Kidney (tissue), 14 donors: ENCODE data around the gene ADGRV1. TPM values are rescaled to one million over a fixed set of nuclear protein-coding genes. Genes with fewer than 3 reads are reported as not detected.

ENCODE experiments used
- DNase-seq, 5 donors: peaks; one replicate each; pipeline ENCODE4 v3.0.0-alpha.2; 2013 to 2020
- FAIRE-seq: peaks from 2 replicates; lab custom pipeline; 2012; peaks lifted over from hg19 to GRCh38; lab: Jason Lieb, UNC
- H3K27ac ChIP-seq, 2 donors: one replicate each; pipeline ENCODE4 v1.7.0; 2013; ENCODE audit warnings: low read depth in 2 of 2, low read length in 2 of 2, inconsistent platforms in 1 of 2
- H3K27me3 ChIP-seq: one replicate; pipeline ENCODE4 v1.7.1; 2013; ENCODE audit warnings: low read length, inconsistent platforms; ENCODE audit not compliant: control insufficient read depth, insufficient read depth
- H3K36me3 ChIP-seq, 3 donors: one replicate each; pipeline versions ENCODE4 v1.7.0 to v1.7.1; 2013; ENCODE audit warnings: low read length in 3 of 3, control low read depth in 1 of 3, inconsistent platforms in 1 of 3; ENCODE audit not compliant: insufficient read depth in 3 of 3, control insufficient read depth in 2 of 3
- H3K4me1 ChIP-seq, 3 donors: one replicate each; pipeline versions ENCODE4 v1.7.0 to v1.7.1; 2013; ENCODE audit warnings: low read length in 3 of 3, inconsistent platforms in 1 of 3, low read depth in 1 of 3; ENCODE audit not compliant: control insufficient read depth in 2 of 3, insufficient read depth in 2 of 3
- H3K4me3 ChIP-seq, 3 donors: one replicate each; pipeline versions ENCODE4 v1.7.0 to v1.8.1; 2013; ENCODE audit warnings: low read length in 3 of 3, control low read depth in 1 of 3, inconsistent platforms in 1 of 3
- H3K9ac ChIP-seq, 3 donors: one replicate each; pipeline versions ENCODE4 v1.7.0 to v1.7.1; 2013; ENCODE audit warnings: low read length in 3 of 3, control low read depth in 1 of 3, inconsistent platforms in 1 of 3
- H3K9me3 ChIP-seq, 3 donors: one replicate each; pipeline versions ENCODE4 v1.7.0 to v1.7.1; 2013; ENCODE audit warnings: low read length in 3 of 3, control low read depth in 1 of 3, inconsistent platforms in 1 of 3; ENCODE audit not compliant: control insufficient read depth in 2 of 3, insufficient read depth in 1 of 3
- intact Hi-C: fragments of 100-400 bp; cut with DNase I; formaldehyde crosslinking; loops from one replicate; pipeline ENCODE4 v1.11.1; 2022
- polyA plus RNA-seq: library from polyadenylated mRNA; stranded (reverse); fragments of 350-450 nt; fragmentation: Illumina TruSeq; extraction: RNeasy Lipid Tissue Mini Kit (QIAGEN cat#74804); gene quantifications from one replicate; pipeline ENCODE4 v1.2.3, GENCODE V29; 2014; ENCODE audit warnings: low read depth, low replicate concordance; ENCODE audit not compliant: insufficient read depth
- total RNA-seq: library from RNA; stranded (reverse); fragmentation: NEBNext Ultra II Directional; extraction: Animal tissue kit (Norgen Biotek cat#: 25700); gene quantifications from one replicate; pipeline ENCODE4 v1.2.1, GENCODE V29; 2021
- TF ChIP-seq, protein P1 (sequence below): IDR thresholded peaks from 3 replicates; pipeline ENCODE4 v1.5.1; 2012; ENCODE audit warnings: mild to moderate bottlenecking, moderate library complexity, borderline replicate concordance; ENCODE audit not compliant: insufficient read depth; ENCODE audit errors: extremely low read depth
- donor health status: control.
- donor health status: control.
- donor health status: control.
- donor health status: control.
- donor health status: control.
- donor health status: DM: yes; HTN: yes; CAD: no.
- donor health status: Normal renal cell carcinoma (clear cell type).

ADGRV1 gene
- total and polyA plus RNA-seq, 2 donors from 2014 or later = 7.0 to 7.3 TPM

DNA sequence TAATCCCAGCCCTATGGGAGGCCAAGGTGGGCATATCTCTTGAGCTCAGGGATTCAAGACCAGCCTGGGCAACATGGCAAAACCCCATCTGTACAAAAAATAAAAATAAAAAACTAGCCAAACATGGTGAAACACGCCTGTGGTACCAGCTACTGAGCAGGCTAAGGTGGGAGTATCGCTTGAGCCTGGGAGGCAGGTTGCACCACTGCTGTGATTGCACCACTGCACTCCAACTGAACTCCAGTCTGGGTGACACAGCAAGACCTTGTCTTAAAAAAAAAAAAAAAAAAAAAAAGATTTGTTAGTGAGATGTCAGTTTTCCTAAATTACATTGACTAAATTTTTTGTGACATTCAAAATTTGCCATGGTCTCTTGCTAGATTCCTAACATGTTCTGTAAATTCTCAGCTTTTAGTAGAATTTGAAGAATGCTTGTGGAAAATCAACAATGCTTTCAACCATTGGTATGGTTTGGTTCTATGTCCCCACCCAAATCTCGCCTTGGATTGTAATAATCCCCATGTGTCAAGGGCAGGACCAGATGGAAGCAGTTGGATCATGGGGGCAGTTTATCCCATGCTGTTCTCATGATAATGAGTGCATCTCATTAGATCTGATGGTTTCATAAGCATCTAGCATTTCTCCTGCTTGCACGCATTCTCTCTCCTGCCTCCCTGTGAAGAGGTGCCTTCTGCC is 588.5 kb downstream of the ADGRV1 start:
- no peak overlapping the region for H3K4me3 ChIP-seq
- no peaks in the 10 kb centered on the region for H3K9me3 ChIP-seq
- DNase-seq = no peak
- TF ChIP-seq, protein P1, sequence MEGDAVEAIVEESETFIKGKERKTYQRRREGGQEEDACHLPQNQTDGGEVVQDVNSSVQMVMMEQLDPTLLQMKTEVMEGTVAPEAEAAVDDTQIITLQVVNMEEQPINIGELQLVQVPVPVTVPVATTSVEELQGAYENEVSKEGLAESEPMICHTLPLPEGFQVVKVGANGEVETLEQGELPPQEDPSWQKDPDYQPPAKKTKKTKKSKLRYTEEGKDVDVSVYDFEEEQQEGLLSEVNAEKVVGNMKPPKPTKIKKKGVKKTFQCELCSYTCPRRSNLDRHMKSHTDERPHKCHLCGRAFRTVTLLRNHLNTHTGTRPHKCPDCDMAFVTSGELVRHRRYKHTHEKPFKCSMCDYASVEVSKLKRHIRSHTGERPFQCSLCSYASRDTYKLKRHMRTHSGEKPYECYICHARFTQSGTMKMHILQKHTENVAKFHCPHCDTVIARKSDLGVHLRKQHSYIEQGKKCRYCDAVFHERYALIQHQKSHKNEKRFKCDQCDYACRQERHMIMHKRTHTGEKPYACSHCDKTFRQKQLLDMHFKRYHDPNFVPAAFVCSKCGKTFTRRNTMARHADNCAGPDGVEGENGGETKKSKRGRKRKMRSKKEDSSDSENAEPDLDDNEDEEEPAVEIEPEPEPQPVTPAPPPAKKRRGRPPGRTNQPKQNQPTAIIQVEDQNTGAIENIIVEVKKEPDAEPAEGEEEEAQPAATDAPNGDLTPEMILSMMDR = no peak
- H3K4me1 ChIP-seq = no peaks in the 10 kb centered on the region
- H3K27ac ChIP-seq = no peak overlapping the region
- no peaks in the 10 kb centered on the region for H3K27me3 ChIP-seq
- no peaks in the 10 kb centered on the region for H3K36me3 ChIP-seq
- intact Hi-C loops = no loop called here
- no peak for FAIRE-seq
- H3K9ac ChIP-seq = no peak overlapping the region

DNA sequence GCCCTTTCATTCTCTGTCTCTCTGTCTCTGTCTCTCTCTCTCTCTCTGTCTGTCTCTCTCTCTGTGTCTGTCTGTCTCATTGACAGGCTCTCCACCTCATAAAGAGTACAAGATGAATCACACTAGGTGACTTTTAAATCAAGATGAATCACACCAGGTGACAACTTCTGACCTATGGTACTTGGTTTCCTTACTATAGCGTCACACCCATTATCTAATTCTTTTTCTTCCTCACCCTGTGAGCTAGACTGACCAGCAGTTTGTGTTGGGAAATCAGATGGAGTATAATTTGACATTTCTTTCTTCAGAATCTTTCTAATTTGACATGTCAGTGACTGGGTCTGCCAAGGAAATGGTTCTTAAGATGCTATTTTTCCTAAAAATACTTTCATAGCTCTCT is 591.6 kb downstream of the ADGRV1 start:
- Histone ChIP-seq H3K27me3 (no peaks in the 10 kb centered on the region), H3K4me1 (no peaks in the 10 kb centered on the region), H3K27ac (no peak overlapping the region), H3K9me3 (no peaks in the 10 kb centered on the region), H3K36me3 (no peaks in the 10 kb centered on the region), H3K4me3 (no peak overlapping the region), H3K9ac (no peak overlapping the region)
- intact Hi-C loops = no loop called here
- FAIRE-seq (peak; percentile 74), DNase-seq (no peak)
- TF ChIP-seq, protein P1 = no peak

DNA sequence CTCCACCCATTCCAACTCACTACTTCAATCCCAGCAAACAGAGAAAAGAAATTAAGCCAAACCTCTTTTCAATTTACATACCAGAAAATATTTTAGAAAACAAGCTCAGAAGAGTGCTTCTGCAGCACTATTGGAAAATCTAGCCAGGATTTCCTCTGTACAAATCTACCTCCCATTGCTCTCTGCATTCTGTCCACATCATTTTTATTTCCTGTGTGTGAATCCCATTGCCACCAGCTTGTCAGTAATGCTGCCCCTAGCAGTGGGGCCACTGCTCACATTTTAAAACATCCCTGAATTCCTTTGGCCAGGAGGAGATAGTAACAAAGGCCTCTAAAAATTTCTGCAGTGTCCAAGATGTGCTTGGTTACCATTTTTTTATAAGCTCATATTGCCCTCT is 592.0 kb downstream of the ADGRV1 start:
- no peak for FAIRE-seq
- Histone ChIP-seq H3K4me1 (no peaks in the 10 kb centered on the region), H3K27me3 (no peaks in the 10 kb centered on the region), H3K36me3 (no peaks in the 10 kb centered on the region), H3K27ac (no peak overlapping the region), H3K4me3 (no peak overlapping the region), H3K9me3 (no peaks in the 10 kb centered on the region), H3K9ac (no peak overlapping the region)
- TF ChIP-seq, protein P1 = no peak
- DNase-seq = no peak
- intact Hi-C loops = no loop called here
